ENCODE results near the gene SLC12A7.

DNA sequence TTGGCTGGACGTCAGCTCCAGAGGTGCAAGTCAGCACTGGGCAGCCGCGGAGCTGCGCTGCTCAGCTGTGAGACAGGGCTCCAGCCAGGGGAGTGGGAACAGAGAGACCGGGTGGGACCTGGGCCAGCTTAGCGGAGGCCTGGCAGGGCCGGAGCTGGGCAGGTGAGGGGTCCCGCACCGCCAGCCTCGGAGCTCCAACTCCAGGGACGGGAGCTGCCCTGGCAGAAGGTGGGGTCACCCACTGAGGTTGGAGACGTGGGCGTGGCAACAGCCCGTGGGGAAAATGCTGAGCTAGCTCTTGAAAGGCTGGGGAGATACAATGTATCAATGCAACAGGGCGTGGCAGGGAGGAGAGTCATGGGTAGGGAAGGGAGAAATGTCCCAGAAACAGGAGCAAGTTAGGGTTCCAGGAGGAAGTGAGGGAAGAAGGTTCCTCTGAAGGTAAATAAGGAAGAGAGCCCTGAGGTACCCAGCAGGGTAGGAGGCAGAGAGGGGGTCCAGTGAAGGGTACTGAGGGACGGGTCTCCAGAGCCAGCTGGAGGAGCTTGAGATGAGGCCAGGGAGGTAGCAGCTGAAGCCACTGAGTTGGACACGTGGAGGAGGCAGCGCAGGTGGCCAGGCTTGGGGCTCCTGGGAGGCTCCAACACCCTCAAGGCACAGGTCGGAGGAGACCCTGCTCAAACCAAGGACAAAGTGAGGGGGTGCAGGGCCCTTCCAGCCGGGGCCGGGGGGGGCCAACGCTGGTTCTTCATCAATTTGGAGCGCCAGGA lies 104.0 kb downstream of the SLC12A7 start:
- no peak for TF ChIP-seq CTCF (IDR thresholded peaks at IDR 0.05)
- TF ChIP-seq POLR2A (IDR thresholded peaks at IDR 0.05) = no peak

Data from right lobe of liver (tissue), 4 donors.